Head of caudate nucleus (tissue), 42 donors: Measurements from ENCODE around the gene CARD16.
"Not testable (repeated sequence)": the region's sequence is repeated elsewhere in the genome, so short reads cannot be mapped to it uniquely, and the experiment has no call there.

Experiments
- DNase-seq, 42 donors: peaks; one replicate each; pipeline versions ENCODE4 v3.0.0 to v3.0.0-alpha.2; 2020 to 2021; ENCODE audit warnings: mixed read lengths in 7 of 42
- intact Hi-C: fragments of 100-400 bp; cut with DNase I; formaldehyde crosslinking; loops from one replicate; pipeline ENCODE4 v1.15.0; 2022

CARD16 gene

GRCh38 chr11:105044557-105045524, at the start of gene CARD16:
Gene CARD16 (minus strand): TSS chr11:105045335. CDS start chr11:105045297, 38 bp downstream.
- DNase-seq = peak in 4 of 42 donors; percentile 10 to 41 (median 18)
- intact Hi-C loops = not testable (repeated sequence)

- intact Hi-C loops = no loop called here
- DNase-seq = no peak
These were observed 47.4 kb upstream of the CARD16 start for GRCh38 chr11:105092256-105093239.

- intact Hi-C loops = no loop called here
- DNase-seq = no peak
These were observed 36.4 kb upstream of the CARD16 start for GRCh38 chr11:105081412-105082150.

- intact Hi-C loops, DNase-seq: not testable (repeated sequence)
These were observed 35.2 kb upstream of the CARD16 start for GRCh38 chr11:105080171-105080906.

DNA sequence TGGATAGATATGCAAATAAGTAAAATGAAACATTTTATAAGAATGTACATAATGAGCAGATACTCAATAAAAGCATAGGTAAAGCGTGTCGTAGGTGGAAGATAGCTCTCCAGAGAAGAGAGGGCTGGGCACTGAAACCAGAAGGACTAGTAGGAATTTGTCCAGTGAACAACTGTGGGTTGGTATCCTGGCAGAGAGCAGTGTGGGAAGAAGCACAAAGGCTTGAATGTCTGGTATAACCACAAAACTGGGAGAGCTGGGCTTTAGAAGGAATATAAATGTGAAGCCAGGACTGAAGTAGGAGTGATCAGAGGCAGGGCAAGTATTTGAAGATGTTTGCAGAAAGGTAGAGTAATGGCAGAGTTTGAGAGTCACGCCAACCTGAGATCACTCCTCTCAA, 33.1 kb upstream of the CARD16 start:
- intact Hi-C loops = no loop called here
- DNase-seq = no peak

- DNase-seq, intact Hi-C loops: not testable (repeated sequence)
These were observed 32.1 kb upstream of the CARD16 start for GRCh38 chr11:105077141-105077790.

- intact Hi-C loops = no loop called here
- no peak for DNase-seq
These were observed 29.0 kb upstream of the CARD16 start for GRCh38 chr11:105074166-105074530.

DNA sequence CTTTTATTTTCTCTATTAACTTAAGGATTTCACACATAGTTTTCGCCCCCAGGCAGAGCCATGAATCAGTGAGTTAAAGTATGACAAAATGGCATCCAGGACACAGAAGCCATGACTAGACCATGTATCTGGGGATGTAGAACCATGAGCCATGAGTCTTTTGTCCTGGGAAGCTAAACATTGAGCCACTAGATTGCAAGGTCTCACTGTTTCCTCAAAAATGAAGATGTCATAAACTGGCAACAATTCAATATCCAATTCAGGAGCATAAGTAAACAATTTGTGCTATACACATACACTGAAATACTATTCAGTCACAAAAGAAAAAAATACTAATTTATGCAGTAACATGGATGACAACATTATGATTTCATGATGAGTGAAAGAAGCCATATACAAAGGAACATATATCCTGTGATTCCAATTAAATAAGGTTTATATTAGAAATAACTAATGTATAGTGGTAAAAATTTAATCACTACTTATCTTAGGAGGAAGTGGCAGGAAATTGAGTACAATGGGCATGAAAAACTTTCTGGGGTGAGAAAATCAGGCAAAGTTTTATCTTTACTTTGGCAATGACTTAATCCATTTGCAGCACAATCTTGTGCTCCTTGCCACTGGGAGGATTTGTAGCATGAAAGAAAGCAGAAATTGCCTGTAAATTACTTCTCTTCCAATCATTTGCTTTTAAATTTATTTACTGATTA, 28.5 kb upstream of the CARD16 start:
- intact Hi-C loops = no loop called here
- no peak for DNase-seq

GRCh38 chr11:105072080-105072479, 26.9 kb upstream of the CARD16 start:
- intact Hi-C loops, DNase-seq: not testable (repeated sequence)

- intact Hi-C loops = no loop called here
- no peak for DNase-seq
These were observed 26.1 kb upstream of the CARD16 start for GRCh38 chr11:105071089-105071732.

DNA sequence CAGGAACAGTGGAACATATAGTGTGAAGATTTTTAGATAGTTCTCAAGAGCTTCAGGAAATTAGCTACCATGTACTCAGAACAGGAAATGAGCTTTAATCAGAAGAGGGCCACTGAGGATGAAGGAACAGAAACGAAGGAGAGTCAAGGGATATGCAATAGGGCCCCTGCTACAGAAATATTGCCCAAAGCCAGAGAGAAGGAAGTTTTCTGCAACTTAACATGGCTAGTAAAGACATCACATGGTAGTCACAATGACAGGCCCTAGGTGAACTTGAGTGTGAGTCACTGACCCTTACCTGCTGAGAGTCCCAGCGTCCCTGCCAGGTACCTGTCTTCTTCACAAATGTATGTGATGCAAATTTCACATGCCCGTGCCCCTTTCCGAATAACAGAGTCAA, 25.2 kb upstream of the CARD16 start:
- no peak for DNase-seq
- intact Hi-C loops = no loop called here

DNA sequence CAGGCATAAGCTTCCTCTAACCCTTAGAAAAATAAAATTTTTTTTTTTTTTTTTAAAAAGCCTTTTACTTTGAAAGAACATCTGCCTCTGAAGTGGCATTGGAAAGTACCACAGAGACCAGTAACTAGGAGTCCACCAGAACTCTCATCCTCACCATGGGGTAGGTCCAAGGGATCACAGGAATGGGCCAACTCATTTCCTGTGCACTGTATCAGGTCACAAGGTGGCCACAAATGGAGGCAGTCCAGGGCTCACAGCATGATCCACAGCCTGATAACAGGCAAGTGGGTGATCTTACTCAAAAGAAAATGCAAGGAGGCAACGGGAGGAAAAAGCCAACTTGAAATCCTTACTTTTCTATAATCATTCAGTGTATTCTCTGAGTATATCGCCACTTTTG, 24.6 kb upstream of the CARD16 start:
- DNase-seq, intact Hi-C loops: not testable (repeated sequence)

DNA sequence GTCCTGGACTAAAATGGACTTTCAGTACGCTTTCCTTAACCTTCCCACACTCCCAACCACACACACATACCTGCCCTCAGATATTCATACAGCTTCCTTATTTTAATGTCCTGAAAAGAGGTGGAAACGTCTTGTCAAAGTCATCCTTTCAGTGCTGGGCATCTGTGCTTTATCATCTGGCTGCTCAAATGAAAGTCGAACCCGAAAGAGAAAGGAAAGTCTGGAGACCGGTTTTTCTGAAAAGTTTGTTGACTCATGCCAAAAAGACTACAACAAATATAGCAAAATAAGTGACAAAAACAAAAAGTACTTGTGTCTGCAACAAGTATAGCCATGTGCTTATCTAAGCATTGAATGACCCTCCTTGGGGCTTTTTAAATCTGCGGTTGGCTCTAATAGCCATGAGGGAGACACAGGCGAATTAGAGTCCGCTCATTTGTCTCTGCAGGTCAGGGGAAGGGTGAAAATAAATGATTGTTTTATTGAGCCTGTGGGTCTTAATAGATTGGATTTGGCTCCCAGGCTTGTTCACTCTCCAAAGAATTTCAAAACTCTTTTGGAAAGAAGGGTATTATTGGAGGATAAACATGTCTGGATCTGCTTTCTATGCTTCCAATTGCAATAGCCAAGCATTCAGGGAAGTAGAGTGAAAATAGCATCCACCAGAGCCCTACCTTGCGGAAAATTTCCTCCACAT, 18.3 kb upstream of the CARD16 start:
- intact Hi-C loops, DNase-seq: not testable (repeated sequence)

DNA sequence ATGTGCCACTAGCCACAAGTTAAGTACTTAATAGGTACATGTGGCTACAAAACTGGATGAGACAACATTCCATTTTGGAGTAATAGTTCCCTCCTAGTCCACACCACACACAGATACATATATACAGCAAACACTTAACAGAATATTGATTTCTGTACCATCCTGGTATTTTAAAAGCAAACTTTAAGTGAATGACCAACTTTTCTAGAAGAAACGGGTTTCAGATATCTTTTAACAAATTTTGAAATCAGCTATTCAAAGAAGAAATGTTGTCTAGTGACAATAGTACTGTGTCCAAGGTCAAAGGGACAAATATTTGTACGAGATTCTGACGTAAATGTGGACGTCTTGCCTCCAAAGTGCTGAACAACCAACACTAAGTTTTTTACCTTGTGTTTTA, 12.3 kb upstream of the CARD16 start:
- no peak for DNase-seq
- intact Hi-C loops = no loop called here

GRCh38 chr11:105056446-105056845, 11.3 kb upstream of the CARD16 start:
- intact Hi-C loops = no loop called here
- no peak for DNase-seq
